GM12878 (cell line): ENCODE results near the gene ADD2.

Experiments
- MEF2A ChIP-seq: IDR thresholded peaks from 2 replicates; pipeline ENCODE4 v1.6.1; 2011; ENCODE audit warnings: low read depth, mild to moderate bottlenecking, low read length, moderate library complexity; ENCODE audit not compliant: insufficient read depth
- NFIC ChIP-seq: IDR thresholded peaks from 2 replicates; pipeline ENCODE4 v1.6.1; 2012; ENCODE audit warnings: low read depth, mild to moderate bottlenecking, inconsistent platforms, low read length, moderate library complexity

DNA sequence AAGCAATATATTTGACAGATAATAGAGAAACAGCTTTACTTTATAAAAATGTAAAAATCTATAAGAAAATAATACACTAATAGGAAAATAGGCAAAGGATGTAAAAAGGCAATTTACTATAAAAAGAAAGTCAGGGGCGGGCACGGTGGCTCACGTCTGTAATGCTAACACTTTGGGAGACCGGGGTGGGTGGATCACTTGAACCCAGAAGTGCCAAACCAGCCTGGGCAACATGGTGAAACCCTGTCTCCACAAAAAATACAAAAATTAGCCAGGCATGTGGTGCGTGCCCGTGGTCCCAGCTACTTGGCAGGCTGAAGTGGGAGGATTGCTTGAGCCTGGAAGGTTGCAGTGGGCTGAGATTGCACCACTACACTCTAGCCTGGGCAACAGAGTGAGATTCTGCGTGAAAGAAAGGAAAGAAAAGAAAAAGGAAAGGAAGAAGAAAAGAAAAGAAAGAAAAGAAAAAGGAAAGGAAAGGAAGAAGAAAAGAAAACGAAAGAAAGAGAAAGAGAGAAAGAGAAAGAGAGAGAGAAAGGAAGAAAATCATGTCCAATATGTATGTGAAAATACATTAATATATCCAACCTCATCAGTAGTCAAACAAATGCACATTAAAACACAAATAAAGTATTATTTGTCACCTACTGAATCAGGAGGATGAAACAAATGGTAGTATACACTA lies 65.1 kb downstream of the ADD2 start:
- TF ChIP-seq MEF2A (no peak), NFIC (no peak)
